Ramos (cell line): ENCODE results near the gene VCAN.

Experiments used
- in situ Hi-C: fragments of 300-500 bp; cut with MboI; formaldehyde crosslinking; loops from one replicate; pipeline ENCODE4 v1.14.3; 2022; ENCODE audit warnings: low sequenced_read_pairs; ENCODE audit not compliant: unreplicated experiment

Gene VCAN

DNA sequence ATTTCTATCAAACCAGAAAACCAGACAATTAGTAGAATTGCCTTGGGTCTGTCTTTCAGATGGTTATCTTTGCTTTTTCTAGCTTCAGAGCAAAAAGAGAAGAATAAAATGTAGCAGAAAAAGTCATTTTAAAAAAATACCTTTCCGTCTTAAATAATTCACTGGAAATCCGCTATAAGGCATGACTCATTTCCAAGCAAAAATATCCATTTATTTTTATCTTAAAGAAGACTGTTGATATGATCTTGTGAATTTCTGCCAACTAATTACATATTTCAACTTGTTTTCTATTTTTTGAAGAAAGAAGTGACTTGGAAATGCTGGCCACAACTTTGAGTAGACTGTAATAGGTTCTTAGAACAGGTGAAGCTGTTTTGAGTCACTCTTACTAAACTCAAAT is 83.7 kb downstream of the VCAN start:
- in situ Hi-C loops = loop anchor here (25.0 kb wide), 1 partner anchor 1218 kb away; no protein-coding TSS in a partner anchor

- in situ Hi-C loops = loop anchor here (25.0 kb wide), 1 partner anchor 1219 kb away; no protein-coding TSS in a partner anchor
Observed at GRCh38 chr5:83556190-83556589, 84.6 kb downstream of the VCAN start.

- in situ Hi-C loops = loop anchor here (25.0 kb wide), 1 partner anchor 1222 kb away; no protein-coding TSS in a partner anchor
Observed at GRCh38 chr5:83559118-83559785, 87.7 kb downstream of the VCAN start.

GRCh38 chr5:83562071-83562606 is 90.6 kb downstream of the VCAN start:
- in situ Hi-C loops = loop anchor here (25.0 kb wide), 1 partner anchor 1225 kb away; no protein-coding TSS in a partner anchor

GRCh38 chr5:83562791-83563557 is 91.4 kb downstream of the VCAN start:
- in situ Hi-C loops = loop anchor here (25.0 kb wide), 1 partner anchor 1226 kb away; no protein-coding TSS in a partner anchor

DNA sequence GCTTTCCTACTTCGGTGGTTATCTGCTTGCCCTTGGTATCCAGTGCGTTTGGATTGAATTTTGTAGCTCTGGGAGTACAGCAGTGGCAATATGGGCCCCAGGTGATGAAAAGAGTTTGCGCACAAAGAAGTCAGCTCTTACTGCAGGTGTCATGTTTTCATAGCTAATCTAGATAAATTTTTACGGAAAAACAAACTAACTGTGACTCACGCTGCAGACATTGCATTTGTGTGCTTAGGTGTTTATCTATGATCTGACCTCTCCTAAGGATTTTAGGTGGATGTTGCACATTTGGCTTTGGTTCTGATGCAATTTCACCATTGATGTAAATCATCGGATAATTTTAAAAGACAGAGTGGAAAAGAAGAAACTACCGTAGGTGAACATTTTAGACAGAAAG is 92.1 kb downstream of the VCAN start:
- in situ Hi-C loops = loop anchor here (25.0 kb wide), 1 partner anchor 1226 kb away; no protein-coding TSS in a partner anchor

- in situ Hi-C loops = loop anchor here (25.0 kb wide), 1 partner anchor 1227 kb away; no protein-coding TSS in a partner anchor
Observed at GRCh38 chr5:83564069-83564749, 92.7 kb downstream of the VCAN start.

GRCh38 chr5:83567741-83568140 is 96.2 kb downstream of the VCAN start:
- in situ Hi-C loops = loop anchor here (25.0 kb wide), 1 partner anchor 1230 kb away; no protein-coding TSS in a partner anchor

GRCh38 chr5:83568186-83568585 is 96.6 kb downstream of the VCAN start:
- in situ Hi-C loops = loop anchor here (25.0 kb wide), 1 partner anchor 1231 kb away; no protein-coding TSS in a partner anchor

- in situ Hi-C loops = loop anchor here (25.0 kb wide), 1 partner anchor 1234 kb away; no protein-coding TSS in a partner anchor
Observed at GRCh38 chr5:83570916-83571315, 99.4 kb downstream of the VCAN start.

DNA sequence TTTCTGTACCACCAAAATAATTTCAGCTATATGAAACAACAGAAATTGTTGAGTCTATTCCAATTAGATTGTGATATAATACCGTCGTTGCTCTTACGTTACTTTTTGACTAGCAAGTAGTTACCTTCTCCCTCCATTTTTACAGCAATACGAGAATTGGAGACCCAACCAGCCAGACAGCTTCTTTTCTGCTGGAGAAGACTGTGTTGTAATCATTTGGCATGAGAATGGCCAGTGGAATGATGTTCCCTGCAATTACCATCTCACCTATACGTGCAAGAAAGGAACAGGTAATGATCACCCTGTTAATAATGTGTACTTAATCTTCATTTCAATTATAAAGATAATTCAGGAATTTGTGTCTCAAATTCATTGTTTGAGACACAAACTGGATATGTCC is 100.7 kb downstream of the VCAN start:
- in situ Hi-C loops = loop anchor here (25.0 kb wide), 1 partner anchor 1235 kb away; no protein-coding TSS in a partner anchor

GRCh38 chr5:83576341-83576740 is 104.8 kb downstream of the VCAN start:
- in situ Hi-C loops = no loop called here

- in situ Hi-C loops = no loop called here
Observed at GRCh38 chr5:83577036-83577636, 105.6 kb downstream of the VCAN start.

DNA sequence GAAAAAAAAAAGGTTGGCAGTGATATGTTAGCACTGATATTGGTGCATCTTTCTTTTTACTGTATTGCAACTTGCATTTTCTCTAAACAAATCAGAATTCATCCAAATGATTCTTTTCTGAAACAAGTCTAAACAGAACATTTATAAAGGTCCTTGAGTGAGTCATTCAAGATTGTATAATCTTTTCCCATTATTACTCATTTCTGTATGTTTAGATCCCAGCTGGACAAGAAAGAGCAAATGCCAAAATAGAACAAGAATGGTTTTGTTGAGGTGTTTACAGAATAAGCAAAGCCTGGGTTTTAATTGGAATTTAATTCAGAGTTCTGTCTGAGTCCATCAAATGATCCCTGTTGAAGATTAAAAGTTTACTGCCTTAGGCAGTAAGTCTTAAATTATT is 112.3 kb downstream of the VCAN start:
- in situ Hi-C loops = no loop called here

DNA sequence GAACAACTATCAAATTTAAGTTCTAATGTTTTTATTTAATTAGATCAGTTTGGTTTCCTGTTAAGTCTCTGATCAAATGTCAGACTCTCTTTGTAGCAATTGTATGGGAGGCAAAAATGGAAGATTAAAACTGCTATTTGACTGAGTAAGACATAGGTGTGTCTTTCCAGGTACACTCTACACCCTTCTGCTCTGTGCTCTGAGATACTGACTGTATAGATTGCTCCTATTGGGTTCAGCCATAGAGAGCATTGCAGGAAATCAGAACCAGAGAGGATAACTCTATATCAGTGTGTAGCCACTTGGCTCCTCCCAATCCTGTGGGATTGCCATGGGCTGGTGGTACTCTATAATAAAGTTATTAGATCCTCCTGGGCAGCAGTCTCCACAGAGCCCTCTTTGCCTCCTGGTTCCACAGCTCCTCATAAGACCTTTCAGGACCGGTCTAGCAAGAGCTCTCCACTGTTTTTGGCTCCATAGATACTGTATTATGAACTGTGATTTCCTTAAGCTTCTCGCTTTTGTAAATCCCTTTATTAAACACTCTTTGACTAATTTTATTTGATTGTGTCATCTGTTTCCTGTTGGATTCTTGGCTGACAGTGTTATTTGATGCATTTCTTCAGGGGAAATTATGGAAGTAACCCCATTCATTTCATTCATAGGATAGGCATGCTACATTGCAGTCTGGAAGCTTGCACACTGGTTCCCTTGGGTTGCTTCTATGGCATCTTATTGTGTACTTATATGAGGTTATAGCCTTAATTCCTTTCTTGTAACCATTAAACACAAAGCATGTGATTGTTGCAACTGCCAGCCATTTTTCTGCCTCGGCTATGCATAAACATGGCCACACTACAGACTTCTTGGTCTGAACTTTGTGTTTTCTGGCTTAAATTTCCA is 115.6 kb downstream of the VCAN start:
- in situ Hi-C loops = no loop called here

GRCh38 chr5:83589786-83590185 is 118.2 kb downstream of the VCAN start:
- in situ Hi-C loops = no loop called here

- in situ Hi-C loops = no loop called here
Observed at GRCh38 chr5:83590966-83591365, 119.4 kb downstream of the VCAN start.

GRCh38 chr5:83595217-83595616 is 123.7 kb downstream of the VCAN start:
- in situ Hi-C loops = no loop called here

DNA sequence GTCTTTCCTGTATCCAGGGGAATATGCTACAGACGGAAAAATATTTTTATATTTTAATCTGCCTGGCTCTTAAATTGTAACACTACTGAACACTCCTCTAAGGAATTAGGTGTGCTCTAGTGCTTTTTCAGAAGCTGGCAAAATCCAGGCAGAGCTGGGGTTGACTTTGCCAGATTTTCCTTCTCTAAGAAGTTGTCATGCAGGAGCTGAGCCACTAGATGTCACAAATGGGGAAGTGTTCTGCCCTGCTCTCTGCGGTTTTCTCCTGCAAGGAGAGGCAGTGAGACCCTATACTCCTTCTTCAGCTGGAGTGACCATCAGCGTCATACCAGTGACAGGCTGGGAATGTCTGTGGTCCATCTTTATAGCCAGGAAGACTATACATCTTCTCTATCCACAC is 136.6 kb downstream of the VCAN start:
- in situ Hi-C loops = no loop called here
